SK-N-SH treated with all-trans-retinoic acid at 6 μM for 48 hours (cell line): ENCODE measurements around the gene NIPAL4.

Source experiments
- ARNTL ChIP-seq: fragments of 450-650 bp; formaldehyde crosslinking; IDR thresholded peaks from 2 replicates; pipeline ENCODE4 v1.5.0; 2020; ENCODE audit warnings: low read depth, mild to moderate bottlenecking, moderate library complexity, borderline replicate concordance
- GLIS3 ChIP-seq: fragments of 250-450 bp; sonication (Bioruptor Pico); IDR thresholded peaks from 2 replicates; pipeline ENCODE4 v1.5.0; 2020; ENCODE audit warnings: mild to moderate bottlenecking, moderate library complexity
- PPARA ChIP-seq: fragments of 250-450 bp; sonication (Bioruptor Pico); IDR thresholded peaks from 2 replicates; pipeline ENCODE4 v1.5.0; 2020; ENCODE audit warnings: mild to moderate bottlenecking, borderline replicate concordance
- RARB ChIP-seq: fragments of 250-450 bp; sonication (Bioruptor Pico); IDR thresholded peaks from 2 replicates; pipeline ENCODE4 v1.8.0; 2021; ENCODE audit warnings: mild to moderate bottlenecking, moderate library complexity
- TOX ChIP-seq: fragments of 250-450 bp; sonication (Bioruptor Pico); IDR thresholded peaks from 2 replicates; pipeline ENCODE4 v1.8.0; 2021; ENCODE audit warnings: mild to moderate bottlenecking, moderate library complexity, borderline replicate concordance
- ZFP3 ChIP-seq: fragments of 250-450 bp; sonication (Bioruptor Pico); IDR thresholded peaks from 2 replicates; pipeline ENCODE4 v1.5.0; 2020; ENCODE audit warnings: mild to moderate bottlenecking, moderate library complexity
- ZFP30 ChIP-seq: fragments of 450-650 bp; formaldehyde crosslinking; IDR thresholded peaks from 2 replicates; pipeline ENCODE4 v1.5.0; 2022; ENCODE audit warnings: mild to moderate bottlenecking, moderate library complexity
- ZNF565 ChIP-seq: fragments of 450-650 bp; formaldehyde crosslinking; conservative IDR thresholded peaks from 2 replicates; pipeline ENCODE4 v1.5.0; 2020; ENCODE audit warnings: low read depth, mild to moderate bottlenecking, moderate library complexity
- ZNF70 ChIP-seq: fragments of 450-650 bp; formaldehyde crosslinking; IDR thresholded peaks from 2 replicates; pipeline ENCODE4 v1.5.0; 2020; ENCODE audit warnings: mild to moderate bottlenecking, moderate library complexity
- TF ChIP-seq, protein P1 (sequence below): fragments of 250-450 bp; sonication (Bioruptor Pico); IDR thresholded peaks from 2 replicates; pipeline ENCODE4 v1.5.1; 2020; ENCODE audit warnings: low read depth, mild to moderate bottlenecking, moderate library complexity
- TF ChIP-seq, protein P2 (sequence below): fragments of 250-450 bp; sonication (Bioruptor Pico); IDR thresholded peaks from 2 replicates; pipeline ENCODE4 v1.8.0; 2020; ENCODE audit warnings: mild to moderate bottlenecking, moderate library complexity, borderline replicate concordance
- TF ChIP-seq, protein P3 (sequence below): fragments of 250-450 bp; sonication (Bioruptor Pico); IDR thresholded peaks from 2 replicates; pipeline ENCODE4 v1.5.1; 2021; ENCODE audit warnings: mild to moderate bottlenecking, moderate library complexity
- TF ChIP-seq, protein P4 (sequence below): fragments of 250-450 bp; sonication (Bioruptor Pico); IDR thresholded peaks from 2 replicates; pipeline ENCODE4 v1.5.0; 2020; ENCODE audit warnings: mild to moderate bottlenecking, moderate library complexity

DNA sequence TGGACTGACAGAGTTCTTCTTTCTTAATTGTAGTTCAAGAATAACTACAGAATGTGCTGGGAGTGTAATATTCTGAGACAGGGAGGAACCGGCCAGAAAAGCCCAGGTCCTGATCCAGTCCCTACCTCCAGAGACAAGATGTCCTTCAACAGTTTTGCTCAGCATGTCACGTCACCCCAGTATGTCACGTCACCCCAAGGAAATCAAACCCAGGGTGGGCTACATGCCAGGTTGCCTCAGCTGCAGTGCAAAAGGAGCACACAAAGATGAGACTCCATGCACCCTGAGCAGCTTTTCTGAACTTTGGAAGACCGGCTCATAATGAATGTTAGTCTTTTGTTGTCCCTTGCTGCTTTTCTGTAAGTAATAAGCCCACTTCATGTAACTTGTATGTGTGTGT, 25.9 kb upstream of the NIPAL4 start:
- TF ChIP-seq, protein P1, sequence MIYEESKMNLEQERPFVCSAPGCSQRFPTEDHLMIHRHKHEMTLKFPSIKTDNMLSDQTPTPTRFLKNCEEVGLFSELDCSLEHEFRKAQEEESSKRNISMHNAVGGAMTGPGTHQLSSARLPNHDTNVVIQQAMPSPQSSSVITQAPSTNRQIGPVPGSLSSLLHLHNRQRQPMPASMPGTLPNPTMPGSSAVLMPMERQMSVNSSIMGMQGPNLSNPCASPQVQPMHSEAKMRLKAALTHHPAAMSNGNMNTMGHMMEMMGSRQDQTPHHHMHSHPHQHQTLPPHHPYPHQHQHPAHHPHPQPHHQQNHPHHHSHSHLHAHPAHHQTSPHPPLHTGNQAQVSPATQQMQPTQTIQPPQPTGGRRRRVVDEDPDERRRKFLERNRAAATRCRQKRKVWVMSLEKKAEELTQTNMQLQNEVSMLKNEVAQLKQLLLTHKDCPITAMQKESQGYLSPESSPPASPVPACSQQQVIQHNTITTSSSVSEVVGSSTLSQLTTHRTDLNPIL, result no peak
- TF ChIP-seq ZNF565 (CRISPR knock-in tag) (no peak), RARB (CRISPR knock-in tag) (no peak), ZFP3 (CRISPR knock-in tag) (no peak), ZFP30 (no peak), PPARA (CRISPR knock-in tag) (no peak), TOX (CRISPR knock-in tag) (no peak), ZNF70 (CRISPR knock-in tag) (no peak), GLIS3 (CRISPR knock-in tag) (no peak), ARNTL (no peak)
- TF ChIP-seq, protein P2, sequence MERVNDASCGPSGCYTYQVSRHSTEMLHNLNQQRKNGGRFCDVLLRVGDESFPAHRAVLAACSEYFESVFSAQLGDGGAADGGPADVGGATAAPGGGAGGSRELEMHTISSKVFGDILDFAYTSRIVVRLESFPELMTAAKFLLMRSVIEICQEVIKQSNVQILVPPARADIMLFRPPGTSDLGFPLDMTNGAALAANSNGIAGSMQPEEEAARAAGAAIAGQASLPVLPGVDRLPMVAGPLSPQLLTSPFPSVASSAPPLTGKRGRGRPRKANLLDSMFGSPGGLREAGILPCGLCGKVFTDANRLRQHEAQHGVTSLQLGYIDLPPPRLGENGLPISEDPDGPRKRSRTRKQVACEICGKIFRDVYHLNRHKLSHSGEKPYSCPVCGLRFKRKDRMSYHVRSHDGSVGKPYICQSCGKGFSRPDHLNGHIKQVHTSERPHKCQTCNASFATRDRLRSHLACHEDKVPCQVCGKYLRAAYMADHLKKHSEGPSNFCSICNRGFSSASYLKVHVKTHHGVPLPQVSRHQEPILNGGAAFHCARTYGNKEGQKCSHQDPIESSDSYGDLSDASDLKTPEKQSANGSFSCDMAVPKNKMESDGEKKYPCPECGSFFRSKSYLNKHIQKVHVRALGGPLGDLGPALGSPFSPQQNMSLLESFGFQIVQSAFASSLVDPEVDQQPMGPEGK (CRISPR knock-in tag), result no peak
- TF ChIP-seq, protein P3, sequence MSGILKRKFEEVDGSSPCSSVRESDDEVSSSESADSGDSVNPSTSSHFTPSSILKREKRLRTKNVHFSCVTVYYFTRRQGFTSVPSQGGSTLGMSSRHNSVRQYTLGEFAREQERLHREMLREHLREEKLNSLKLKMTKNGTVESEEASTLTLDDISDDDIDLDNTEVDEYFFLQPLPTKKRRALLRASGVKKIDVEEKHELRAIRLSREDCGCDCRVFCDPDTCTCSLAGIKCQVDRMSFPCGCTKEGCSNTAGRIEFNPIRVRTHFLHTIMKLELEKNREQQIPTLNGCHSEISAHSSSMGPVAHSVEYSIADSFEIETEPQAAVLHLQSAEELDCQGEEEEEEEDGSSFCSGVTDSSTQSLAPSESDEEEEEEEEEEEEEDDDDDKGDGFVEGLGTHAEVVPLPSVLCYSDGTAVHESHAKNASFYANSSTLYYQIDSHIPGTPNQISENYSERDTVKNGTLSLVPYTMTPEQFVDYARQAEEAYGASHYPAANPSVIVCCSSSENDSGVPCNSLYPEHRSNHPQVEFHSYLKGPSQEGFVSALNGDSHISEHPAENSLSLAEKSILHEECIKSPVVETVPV (CRISPR knock-in tag), result no peak
- TF ChIP-seq, protein P4, sequence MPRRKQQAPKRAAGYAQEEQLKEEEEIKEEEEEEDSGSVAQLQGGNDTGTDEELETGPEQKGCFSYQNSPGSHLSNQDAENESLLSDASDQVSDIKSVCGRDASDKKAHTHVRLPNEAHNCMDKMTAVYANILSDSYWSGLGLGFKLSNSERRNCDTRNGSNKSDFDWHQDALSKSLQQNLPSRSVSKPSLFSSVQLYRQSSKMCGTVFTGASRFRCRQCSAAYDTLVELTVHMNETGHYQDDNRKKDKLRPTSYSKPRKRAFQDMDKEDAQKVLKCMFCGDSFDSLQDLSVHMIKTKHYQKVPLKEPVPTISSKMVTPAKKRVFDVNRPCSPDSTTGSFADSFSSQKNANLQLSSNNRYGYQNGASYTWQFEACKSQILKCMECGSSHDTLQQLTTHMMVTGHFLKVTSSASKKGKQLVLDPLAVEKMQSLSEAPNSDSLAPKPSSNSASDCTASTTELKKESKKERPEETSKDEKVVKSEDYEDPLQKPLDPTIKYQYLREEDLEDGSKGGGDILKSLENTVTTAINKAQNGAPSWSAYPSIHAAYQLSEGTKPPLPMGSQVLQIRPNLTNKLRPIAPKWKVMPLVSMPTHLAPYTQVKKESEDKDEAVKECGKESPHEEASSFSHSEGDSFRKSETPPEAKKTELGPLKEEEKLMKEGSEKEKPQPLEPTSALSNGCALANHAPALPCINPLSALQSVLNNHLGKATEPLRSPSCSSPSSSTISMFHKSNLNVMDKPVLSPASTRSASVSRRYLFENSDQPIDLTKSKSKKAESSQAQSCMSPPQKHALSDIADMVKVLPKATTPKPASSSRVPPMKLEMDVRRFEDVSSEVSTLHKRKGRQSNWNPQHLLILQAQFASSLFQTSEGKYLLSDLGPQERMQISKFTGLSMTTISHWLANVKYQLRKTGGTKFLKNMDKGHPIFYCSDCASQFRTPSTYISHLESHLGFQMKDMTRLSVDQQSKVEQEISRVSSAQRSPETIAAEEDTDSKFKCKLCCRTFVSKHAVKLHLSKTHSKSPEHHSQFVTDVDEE (CRISPR knock-in tag), result no peak
